HepG2 (cell line): Measurements from ENCODE around the gene SERP1. TPM values are rescaled to one million over a fixed set of nuclear protein-coding genes. Genes with fewer than 3 reads are reported as not detected.
A peak's percentile ranks its signal among the peaks of the same experiment; 100 is the strongest.

Experiments
- ATAC-seq: fragments of 200-7000 bp; cut with Tn5 transposase; 3 replicates; pipeline ENCODE4 v1.9.1; 2020; ENCODE audit warnings: mild to moderate bottlenecking, moderate library complexity
- BruUV-seq: library from RNA; stranded (reverse); fragments of 400-500 nt; replicated peaks from 2 replicates; lab custom pipeline; 2021; lab: Mats Ljungman, UMichigan
- CTCF ChIA-PET: fragments of 300-600 bp; formaldehyde crosslinking; extraction: SDS; loops from one replicate; lab custom pipeline; 2021; ENCODE audit warnings: low total read pairs, inconsistent platforms, low intra/inter-chr PET ratio; lab: Yijun Ruan, JAX
- POLR2A ChIA-PET: fragments of 350-600 bp; sonication (Branson Sonifier 250); formaldehyde crosslinking; loops from one replicate; lab custom pipeline; 2020; ENCODE audit warnings: antibody characterized with exemption, inconsistent platforms; lab: Yijun Ruan, JAX
- DNase-seq: peaks from one replicate; pipeline ENCODE4 v3.0.0-alpha.2; 2015; ENCODE audit warnings: low spot score
- FAIRE-seq: peaks from 3 replicates; lab custom pipeline; 2011; peaks lifted over from hg19 to GRCh38; lab: Jason Lieb, UNC
- H2AFZ ChIP-seq: one replicate; pipeline ENCODE4 v1.6.1; 2011; ENCODE audit warnings: low read length, inconsistent platforms
- H3K27ac ChIP-seq: fragments of 300-600 bp; 3 replicates; pipeline ENCODE4 v1.8.0; 2011; ENCODE audit warnings: mixed run types, mild to moderate bottlenecking, mixed read lengths, low read length, inconsistent platforms; ENCODE audit not compliant: insufficient read depth; ENCODE audit errors: extremely low read length
- H3K27me3 ChIP-seq, 2 experiments: fragments of 200-600 bp in 1 of 2; 2 replicates in 1 of 2; 3 replicates in 1 of 2; pipeline versions ENCODE4 v1.6.0 to v1.8.0; 2011; ENCODE audit warnings: low read length in 2 of 2, mild to moderate bottlenecking in 2 of 2, moderate library complexity in 2 of 2, inconsistent platforms in 1 of 2; ENCODE audit not compliant: insufficient read depth in 2 of 2, control insufficient read depth in 1 of 2
- H3K36me3 ChIP-seq, 2 experiments: fragments of 200-600 bp in 1 of 2; replicated peaks in 1 of 2; 2 replicates in 1 of 2; 3 replicates in 1 of 2; pipeline versions ENCODE4 v1.5.1 to v1.8.0; 2011; ENCODE audit warnings: low read length in 2 of 2, inconsistent platforms in 1 of 2; ENCODE audit not compliant: insufficient read depth in 2 of 2, control insufficient read depth in 1 of 2
- H3K4me1 ChIP-seq: 2 replicates; pipeline ENCODE4 v1.5.1; 2012; ENCODE audit warnings: low read length, inconsistent platforms; ENCODE audit not compliant: insufficient read depth
- H3K4me2 ChIP-seq: 2 replicates; pipeline ENCODE4 v1.6.0; 2011; ENCODE audit warnings: low read depth, low read length, inconsistent platforms
- H3K4me3 ChIP-seq, 3 experiments: fragments of 200-600 bp in 1 of 3; sonication (generic), shearing (Covaris generic) in 1 of 3; replicated peaks in 1 of 3; 2 replicates each; pipeline ENCODE4 v1.5.1; 2011 to 2016; ENCODE audit warnings: low read length in 3 of 3, inconsistent platforms in 2 of 3, low read depth in 2 of 3, mild to moderate bottlenecking in 2 of 3, control low read depth in 1 of 3, mixed read lengths in 1 of 3; ENCODE audit not compliant: insufficient read depth in 1 of 3
- H3K79me2 ChIP-seq: one replicate; pipeline ENCODE4 v1.6.1; 2011; ENCODE audit warnings: low read length, inconsistent platforms; ENCODE audit not compliant: insufficient read depth
- H3K9ac ChIP-seq: 2 replicates; pipeline ENCODE4 v1.6.0; 2011; ENCODE audit warnings: mild to moderate bottlenecking, low read depth, low read length, inconsistent platforms; ENCODE audit not compliant: insufficient read depth
- H3K9me3 ChIP-seq: 2 replicates; pipeline ENCODE4 v1.5.1; 2012; ENCODE audit warnings: mild to moderate bottlenecking, low read length
- H4K20me1 ChIP-seq: 2 replicates; pipeline ENCODE4 v1.6.0; 2011; ENCODE audit warnings: inconsistent platforms, mild to moderate bottlenecking, low read length, moderate library complexity; ENCODE audit not compliant: insufficient read depth
- ADNP ChIP-seq: sonication (generic); formaldehyde crosslinking; IDR thresholded peaks from 2 replicates; pipeline ENCODE4 v1.4.0; 2020; ENCODE audit warnings: missing genetic modification reagents
- ATF7 ChIP-seq, 2 experiments: fragments of 450-650 bp in 1 of 2; sonication (generic) in 1 of 2; formaldehyde crosslinking in 1 of 2; IDR thresholded peaks; 2 replicates each; pipeline versions ENCODE4 v1.4.0 to v1.6.1; 2016 to 2020; ENCODE audit warnings: antibody characterized with exemption in 1 of 2, mild to moderate bottlenecking in 1 of 2, missing genetic modification reagents in 1 of 2
- HCFC1 ChIP-seq: fragments of 150-350 bp; IDR thresholded peaks from 2 replicates; pipeline ENCODE4 v1.6.1; 2014; ENCODE audit warnings: low read depth, low read length
- JDP2 ChIP-seq: sonication (generic); formaldehyde crosslinking; IDR thresholded peaks from 2 replicates; pipeline ENCODE4 v1.8.1; 2022; ENCODE audit warnings: missing genetic modification reagents, borderline replicate concordance
- NFAT5 ChIP-seq: sonication (generic); formaldehyde crosslinking; IDR thresholded peaks from 2 replicates; pipeline ENCODE4 v1.4.0; 2020; ENCODE audit warnings: missing genetic modification reagents
- SMAD1 ChIP-seq: sonication (generic); formaldehyde crosslinking; IDR thresholded peaks from 2 replicates; pipeline ENCODE4 v1.4.0; 2020; ENCODE audit warnings: missing genetic modification reagents, low read depth, mild to moderate bottlenecking, borderline replicate concordance
- ZBTB1 ChIP-seq: sonication (generic); formaldehyde crosslinking; IDR thresholded peaks from 2 replicates; pipeline ENCODE4 v1.4.0; 2020; ENCODE audit warnings: missing genetic modification reagents, borderline replicate concordance
- ZBTB21 ChIP-seq: sonication (generic); formaldehyde crosslinking; IDR thresholded peaks from 2 replicates; pipeline ENCODE4 v1.4.0; 2020; ENCODE audit warnings: missing genetic modification reagents
- ZNF75D ChIP-seq: sonication (generic); formaldehyde crosslinking; IDR thresholded peaks from 2 replicates; pipeline ENCODE4 v1.8.1; 2023; ENCODE audit warnings: missing genetic modification reagents, mild to moderate bottlenecking, borderline replicate concordance
- ZNF775 ChIP-seq: sonication (generic); formaldehyde crosslinking; IDR thresholded peaks from 2 replicates; pipeline ENCODE4 v1.4.0; 2020; ENCODE audit warnings: missing genetic modification reagents, mild to moderate bottlenecking, moderate library complexity, borderline replicate concordance
- WGBS: methylation state at CpG from one replicate; pipeline ENCODE4 v1.1.6; 2017; ENCODE audit warnings: low lambda C conversion rate; 5-methylcytosine and 5-hydroxymethylcytosine counted together
- in situ Hi-C: cut with HindIII; loops from 2 replicates; pipeline ENCODE4 v1.10.0; 2017; ENCODE audit warnings: low pct_unique_long_range_greater_than_20kb; ENCODE audit not compliant: extremely low pct_ligation_motif_present
- intact Hi-C: fragments of 100-400 bp; cut with micrococcal nuclease; formaldehyde crosslinking; loops from one replicate; pipeline ENCODE4 v1.10.0; 2022; ENCODE audit not compliant: unreplicated experiment
- polyA plus RNA-seq, 8 experiments: library from polyadenylated mRNA; depleted of rRNA in 3 of 8; stranded (reverse) in 7 of 8; unstranded in 1 of 8; fragments of >200 nt; fragmentation: Illumina TruSeq in 4 of 8; extraction: Trizol in 4 of 8; gene quantifications; 2 replicates each; pipeline versions ENCODE4 v1.2.1 to v1.2.3, GENCODE V29; 2011 to 2016; ENCODE audit warnings: low read depth in 4 of 8, missing spikeins in 1 of 8, mixed read lengths in 1 of 8; ENCODE audit not compliant: insufficient read depth in 1 of 8
- total RNA-seq, 5 experiments: library from RNA; depleted of rRNA; stranded (reverse); fragments of >200 nt; fragmentation: Illumina TruSeq; extraction: Trizol; gene quantifications; 2 replicates each; pipeline ENCODE4 v1.2.3, GENCODE V29; 2016; ENCODE audit warnings: low read depth in 1 of 5
- TF ChIP-seq, protein P1 (sequence below): sonication (generic); formaldehyde crosslinking; IDR thresholded peaks from 2 replicates; pipeline ENCODE4 v1.5.0; 2020; ENCODE audit warnings: mild to moderate bottlenecking, low read depth, missing genetic modification reagents, borderline replicate concordance

The SERP1 gene
- total and polyA plus RNA-seq, 2 of the 13 experiments (the other 11 are each of a cell fraction or from before 2014, with no cell fraction given): 61.2 to 95.0 TPM

GRCh38 chr3:150564243-150564642 lies 17.9 kb upstream of the SERP1 start:
- no peaks in the 10 kb centered on the region for H3K27me3 ChIP-seq
- in situ Hi-C loops: no loop called here
- DNase-seq (no peak), FAIRE-seq (no peak), ATAC-seq (no peak)
- POLR2A ChIA-PET: no interaction called here
- H3K4me3 ChIP-seq: no peak overlapping the region
- 0 out of 2 replicates have a peak, but pooled peaks cover 5% of the 10 kb centered on the region for H4K20me1 ChIP-seq
- no peak overlapping the region for H3K27ac ChIP-seq
- H3K36me3 ChIP-seq: peaks cover 2 to 46% of the 10 kb centered on the region in 2 experiments
- CTCF ChIA-PET: no interaction called here
- H3K9ac ChIP-seq: no peak overlapping the region
- H2AFZ ChIP-seq: no peak overlapping the region
- no peaks in the 10 kb centered on the region for H3K9me3 ChIP-seq
- no peaks in the 10 kb centered on the region for H3K4me1 ChIP-seq
- WGBS: 97% methylated on average over 2 of the region's 2 CpGs
- H3K79me2 ChIP-seq: peaks cover 7% of the 10 kb centered on the region
- TF ChIP-seq ADNP (no peak), ATF7 (IDR thresholded peaks at IDR 0.05) (peak; percentile 74), ATF7 (CRISPR knock-in tag; IDR thresholded peaks at IDR 0.05) (no peak)
- TF ChIP-seq, all 625 proteins: peak for 1
- no peak overlapping the region for H3K4me2 ChIP-seq
- intact Hi-C loops: no loop called here
- BruUV-seq: no TSS peak

GRCh38 chr3:150557725-150558124 lies 11.4 kb upstream of the SERP1 start:
- CTCF ChIA-PET: no interaction called here
- no peak overlapping the region for H3K27ac ChIP-seq
- H3K9ac ChIP-seq: no peak overlapping the region
- BruUV-seq: no TSS peak
- no peak for DNase-seq
- POLR2A ChIA-PET: no interaction called here
- no peak overlapping the region for H2AFZ ChIP-seq
- TF ChIP-seq JDP2 (no peak), HCFC1 (no peak), ZBTB1 (CRISPR knock-in tag) (no peak), NFAT5 (CRISPR knock-in tag) (no peak), ZBTB21 (no peak), ZNF75D (no peak), SMAD1 (CRISPR knock-in tag) (no peak), ZNF775 (CRISPR knock-in tag) (no peak), ADNP (no peak)
- TF ChIP-seq, protein P1, sequence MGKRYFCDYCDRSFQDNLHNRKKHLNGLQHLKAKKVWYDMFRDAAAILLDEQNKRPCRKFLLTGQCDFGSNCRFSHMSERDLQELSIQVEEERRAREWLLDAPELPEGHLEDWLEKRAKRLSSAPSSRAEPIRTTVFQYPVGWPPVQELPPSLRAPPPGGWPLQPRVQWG: no peak
- TF ChIP-seq, all 625 proteins: peak for 0
- H4K20me1 ChIP-seq: peaks cover 9% of the 10 kb centered on the region; the same call in 1 of the 2 replicates
- peaks cover 7 to 48% of the 10 kb centered on the region in 2 experiments for H3K36me3 ChIP-seq
- H3K4me3 ChIP-seq: no peak overlapping the region
- H3K4me2 ChIP-seq: no peak overlapping the region
- in situ Hi-C loops (no loop called here), intact Hi-C loops (no loop called here)
- no peaks in the 10 kb centered on the region for H3K4me1 ChIP-seq
- ATAC-seq (no peak), FAIRE-seq (no peak)
- H3K27me3 ChIP-seq: no peaks in the 10 kb centered on the region
- 91% methylated on average over 1 of the region's 1 CpG for WGBS
- no peaks in the 10 kb centered on the region for H3K9me3 ChIP-seq
- peaks cover 43% of the 10 kb centered on the region for H3K79me2 ChIP-seq
